ENCODE data around the gene BTBD7. TPM values are rescaled to one million over a fixed set of nuclear protein-coding genes. Genes with fewer than 3 reads are reported as not detected.

The BTBD7 gene
- total RNA-seq, 1 experiment from 2014 or later = 30.8 TPM

DNA sequence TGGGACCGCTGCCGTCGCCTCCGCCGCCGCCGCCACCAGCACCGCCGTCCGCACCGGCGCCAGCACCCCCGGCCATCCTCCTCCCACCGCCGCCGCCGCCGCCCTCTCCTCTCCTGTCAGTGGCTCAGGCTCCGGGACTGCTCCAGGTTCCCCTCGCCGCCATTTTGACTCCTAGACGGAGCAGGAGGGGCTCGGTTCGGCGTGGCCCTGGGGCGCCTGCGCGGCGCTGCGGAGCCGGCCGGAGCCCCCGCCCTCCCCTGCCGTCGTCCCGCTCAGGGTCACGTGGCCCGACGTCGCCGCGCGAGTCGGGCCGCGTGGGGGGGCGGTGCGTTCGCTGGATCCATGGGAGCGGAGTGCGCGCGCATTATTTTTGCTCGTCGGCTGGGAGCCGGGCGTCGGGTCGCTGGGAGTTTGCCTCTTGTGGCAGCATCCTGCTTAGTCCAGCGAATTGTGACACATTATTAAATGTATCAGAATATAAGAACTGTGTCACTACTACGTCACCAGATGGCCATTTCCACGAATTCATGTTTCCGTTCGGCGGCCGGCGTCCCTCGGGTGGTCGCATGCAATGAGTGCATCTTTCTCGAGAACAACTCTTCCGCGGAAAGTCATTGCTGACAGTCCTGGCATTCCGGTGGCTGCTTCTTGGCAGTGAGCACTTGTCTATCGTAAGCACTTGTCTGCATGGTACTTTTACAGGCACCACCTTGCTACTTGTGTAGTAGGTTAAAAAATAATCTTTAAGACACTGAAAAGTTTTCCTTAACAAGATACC is at the start of gene BTBD7 (continued):
- TF ChIP-seq MAX (IDR thresholded peaks at IDR 0.05) = peak; percentile 79
- no peak for TF ChIP-seq SP1 (IDR thresholded peaks at IDR 0.05; ENCODE audit: low read depth)
- no peak for TF ChIP-seq ELF1 (IDR thresholded peaks at IDR 0.05; ENCODE audit: borderline replicate concordance, low read depth)
- no peak for TF ChIP-seq FOSL1 (IDR thresholded peaks at IDR 0.05; ENCODE audit: low read depth)
- TF ChIP-seq, protein P1, sequence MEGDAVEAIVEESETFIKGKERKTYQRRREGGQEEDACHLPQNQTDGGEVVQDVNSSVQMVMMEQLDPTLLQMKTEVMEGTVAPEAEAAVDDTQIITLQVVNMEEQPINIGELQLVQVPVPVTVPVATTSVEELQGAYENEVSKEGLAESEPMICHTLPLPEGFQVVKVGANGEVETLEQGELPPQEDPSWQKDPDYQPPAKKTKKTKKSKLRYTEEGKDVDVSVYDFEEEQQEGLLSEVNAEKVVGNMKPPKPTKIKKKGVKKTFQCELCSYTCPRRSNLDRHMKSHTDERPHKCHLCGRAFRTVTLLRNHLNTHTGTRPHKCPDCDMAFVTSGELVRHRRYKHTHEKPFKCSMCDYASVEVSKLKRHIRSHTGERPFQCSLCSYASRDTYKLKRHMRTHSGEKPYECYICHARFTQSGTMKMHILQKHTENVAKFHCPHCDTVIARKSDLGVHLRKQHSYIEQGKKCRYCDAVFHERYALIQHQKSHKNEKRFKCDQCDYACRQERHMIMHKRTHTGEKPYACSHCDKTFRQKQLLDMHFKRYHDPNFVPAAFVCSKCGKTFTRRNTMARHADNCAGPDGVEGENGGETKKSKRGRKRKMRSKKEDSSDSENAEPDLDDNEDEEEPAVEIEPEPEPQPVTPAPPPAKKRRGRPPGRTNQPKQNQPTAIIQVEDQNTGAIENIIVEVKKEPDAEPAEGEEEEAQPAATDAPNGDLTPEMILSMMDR (IDR thresholded peaks at IDR 0.05 in 2 of 3, conservative IDR thresholded peaks at IDR 0.05 in 1 of 3; ENCODE audit: borderline replicate concordance in 1 of 3, insufficient read depth in 1 of 3, low read depth in 2 of 3, low read length in 2 of 3) = 0 out of 6 replicates have a peak, but pooled peaks of 1 of the 3 experiments have one; percentile 15
- peak; percentile 83 for TF ChIP-seq POLR2A (IDR thresholded peaks at IDR 0.05; ENCODE audit: borderline replicate concordance, extremely low read depth, insufficient read depth, insufficient read length)
- TF ChIP-seq YY1 (IDR thresholded peaks at IDR 0.05; ENCODE audit: extremely low read depth, insufficient replicate concordance, low read depth, low read length) = peak; percentile 91
- TF ChIP-seq SRF (IDR thresholded peaks at IDR 0.05; ENCODE audit: low read depth) = no peak

DNA sequence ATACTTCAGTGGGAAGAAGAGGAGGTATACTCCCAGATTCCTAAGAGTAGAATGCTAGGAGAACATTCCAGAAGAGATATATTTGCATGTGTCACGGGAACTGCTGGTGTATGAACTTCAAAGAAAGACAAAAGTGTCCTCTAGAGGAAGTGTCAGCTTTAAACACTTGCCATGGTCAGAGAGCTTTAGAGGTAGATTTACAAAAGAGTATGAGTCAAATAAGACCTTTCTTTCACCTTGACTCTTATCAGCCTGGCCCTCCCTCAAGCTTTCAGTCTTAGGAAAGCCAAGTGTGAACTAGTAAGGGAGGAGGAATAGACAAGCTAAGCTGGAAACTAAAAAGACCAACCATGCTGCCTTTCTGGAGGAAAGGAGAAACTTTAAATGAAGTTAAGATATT is 48.8 kb upstream of the BTBD7 start:
- Histone ChIP-seq H3K9ac (ENCODE audit: low read length) (no peak overlapping the region), H3K36me3 (ENCODE audit: control insufficient read depth in 1 of 2, insufficient read depth in 2 of 2, low read length in 2 of 2) (no peaks in the 10 kb centered on the region), H3K9me2 (ENCODE audit: insufficient read depth) (no peaks in the 10 kb centered on the region; the same call in 1 of the 2 replicates), H4K20me1 (ENCODE audit: insufficient read depth) (no peaks in the 10 kb centered on the region), H2AFZ (ENCODE audit: low read depth, low read length, poor library complexity, severe bottlenecking) (no peak overlapping the region), H3K4me3 (replicated peaks in 1 of 2; ENCODE audit: low read depth in 1 of 2, low read length in 2 of 2) (no peak overlapping the region), H3K79me2 (ENCODE audit: insufficient read depth, low read length) (no peaks in the 10 kb centered on the region), H3K27me3 (ENCODE audit: insufficient read depth, low read length) (peaks cover 26% of the 10 kb centered on the region; the same call in 1 of the 2 replicates), H3K9me3 (ENCODE audit: control insufficient read depth in 1 of 2, insufficient read depth in 1 of 2, low read depth in 1 of 2, low read length in 2 of 2) (no peaks in the 10 kb centered on the region), H3K4me2 (ENCODE audit: low read length) (no peak overlapping the region), H3K27ac (ENCODE audit: low read depth, low read length) (no peak overlapping the region), H3K4me1 (ENCODE audit: control insufficient read depth in 1 of 2, insufficient read depth in 2 of 2, low read length in 2 of 2) (no peaks in the 10 kb centered on the region)
- ChIA-PET RAD21 (ENCODE audit: low non-redundant PET in 1 of 2, low total read pairs in 2 of 2, uncharacterized antibody in 2 of 2, unreplicated experiment in 2 of 2) (no interaction called here), POLR2A (no interaction called here), CTCF (no interaction called here)
- no peak for DNase-seq (ENCODE audit: low read depth, low spot score)
- TF ChIP-seq ELF1 (IDR thresholded peaks at IDR 0.05; ENCODE audit: borderline replicate concordance, low read depth) (no peak), POLR2A (IDR thresholded peaks at IDR 0.05; ENCODE audit: borderline replicate concordance, extremely low read depth, insufficient read depth, insufficient read length) (no peak)
- no TSS peak for BruUV-seq (replicated peaks)
- intact Hi-C loops (cut with micrococcal nuclease) = no loop called here
- ATAC-seq = no peak
